ENCODE results near the gene ARL17A.
"Not testable (repeated sequence)": the region's sequence is repeated elsewhere in the genome, so short reads cannot be mapped to it uniquely, and the experiment has no call there.

The ARL17A gene

DNA sequence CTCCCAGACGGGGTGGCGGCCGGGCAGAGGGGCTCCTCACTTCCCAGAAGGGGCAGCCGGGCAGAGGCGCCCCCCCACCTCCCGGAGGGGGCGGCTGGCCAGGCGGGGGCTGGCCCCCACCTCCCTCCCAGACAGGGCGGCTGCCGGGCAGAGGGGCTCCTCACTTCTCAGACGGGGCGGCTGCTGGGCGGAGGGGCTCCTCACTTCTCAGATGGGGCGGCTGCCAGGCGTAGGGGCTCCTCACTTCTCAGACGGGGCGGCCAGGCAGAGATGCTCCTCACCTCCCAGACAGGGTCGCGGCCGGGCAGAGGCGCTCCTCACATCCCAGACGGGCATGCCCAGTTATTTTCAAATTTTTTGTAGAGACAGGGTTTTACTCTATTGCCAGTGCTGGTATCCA is 44.8 kb downstream of the ARL17A start:
- not testable (repeated sequence) for DNase-seq

DNA sequence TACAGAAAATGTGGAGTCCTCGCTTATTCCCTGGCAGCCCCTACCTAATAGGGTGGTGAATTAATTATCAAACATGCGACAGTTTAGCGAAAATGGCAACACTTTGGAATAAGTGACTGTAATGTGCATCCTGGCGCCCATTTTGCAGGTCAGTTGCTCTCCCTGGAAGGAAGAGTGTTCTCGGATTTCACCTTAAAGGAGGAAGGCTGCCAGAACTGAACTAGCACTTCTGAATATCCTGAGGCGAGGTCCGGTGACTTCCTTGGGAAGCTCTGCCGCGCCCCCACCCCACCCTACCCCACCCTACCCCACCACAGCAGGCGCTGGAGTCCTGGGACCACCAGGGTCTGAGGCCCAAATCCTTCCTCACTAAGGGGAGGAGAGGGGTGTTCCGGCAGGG is 67.3 kb downstream of the ARL17A start, which contains the start of gene LRRC37A2:
LRRC37A2 (plus strand) TSS at position 301 of the 400 bp plus-strand sequence. CDS start 245 bp downstream, outside the sequence.
- DNase-seq = not testable (repeated sequence)

DNA sequence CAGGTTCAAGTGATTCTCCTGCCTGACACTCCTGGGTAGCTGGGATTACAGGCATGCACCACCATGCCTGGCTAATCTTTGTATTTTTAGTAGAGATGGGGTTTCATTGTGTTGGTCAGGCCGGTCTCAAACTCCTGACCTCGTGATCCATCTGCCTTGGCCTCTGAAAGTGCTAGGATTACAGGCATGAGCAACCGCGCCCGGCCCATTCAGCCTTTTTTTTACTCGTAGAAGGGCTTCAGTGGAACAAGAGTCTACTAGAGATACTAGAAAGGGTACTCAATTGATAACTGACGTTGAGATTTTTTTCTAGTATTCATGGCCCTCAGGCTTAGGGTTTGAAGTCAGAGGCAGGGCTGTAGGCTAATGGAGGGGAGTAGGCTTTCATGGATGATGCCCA is 73.6 kb downstream of the ARL17A start:
- DNase-seq = not testable (repeated sequence)

DNA sequence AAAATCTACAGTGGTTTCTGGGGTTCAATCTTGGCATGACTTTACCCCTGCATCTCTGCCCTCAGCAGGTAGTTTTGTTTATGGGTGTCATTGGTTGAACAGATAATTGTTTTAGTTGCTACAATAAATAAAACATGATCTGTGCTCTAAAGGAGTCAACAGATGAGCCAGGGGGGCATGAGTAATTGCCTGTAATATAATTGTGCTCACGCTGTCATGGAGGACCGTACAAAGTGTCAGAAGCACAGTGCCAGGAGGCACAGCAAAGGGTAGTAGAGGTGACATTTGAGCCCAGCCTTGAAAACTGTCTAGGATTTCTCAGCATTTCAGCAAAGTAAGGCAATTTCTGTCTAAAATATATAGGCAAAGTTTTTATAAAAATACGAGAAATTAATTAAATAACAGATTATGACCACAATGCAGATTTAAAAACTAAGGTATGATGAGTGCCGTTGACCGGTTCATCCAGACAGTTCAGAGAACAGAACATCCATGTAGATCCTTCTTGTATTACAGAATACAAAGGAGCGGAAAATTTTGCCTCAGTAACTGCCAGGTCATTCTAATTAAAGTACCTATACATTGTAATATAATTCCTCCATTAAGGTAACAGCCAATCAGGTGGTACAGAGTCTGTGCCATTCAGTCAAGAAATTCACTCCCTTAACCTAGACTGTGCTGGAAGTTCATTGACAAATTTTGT is 79.9 kb downstream of the ARL17A start:
- not testable (repeated sequence) for DNase-seq

DNA sequence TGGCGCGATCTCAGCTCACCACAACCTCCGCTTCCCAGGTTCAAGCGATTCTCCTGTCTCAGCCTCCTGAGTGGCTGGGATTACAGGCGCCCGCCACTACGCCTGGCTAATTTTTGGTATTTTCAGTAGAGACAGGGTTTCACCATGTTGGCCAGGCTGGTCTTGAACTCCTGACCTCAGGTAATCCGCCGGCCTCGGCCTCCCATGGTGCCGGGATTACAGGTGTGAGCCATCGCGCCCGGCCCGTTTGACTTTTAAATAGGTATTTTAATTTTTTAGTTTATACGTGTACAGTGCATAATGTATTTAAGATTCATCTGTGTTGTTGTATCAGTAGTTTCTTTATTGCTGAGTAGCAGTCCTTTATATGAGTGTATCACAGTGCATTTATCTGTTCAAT is 87.5 kb downstream of the ARL17A start:
- not testable (repeated sequence) for DNase-seq

DNA sequence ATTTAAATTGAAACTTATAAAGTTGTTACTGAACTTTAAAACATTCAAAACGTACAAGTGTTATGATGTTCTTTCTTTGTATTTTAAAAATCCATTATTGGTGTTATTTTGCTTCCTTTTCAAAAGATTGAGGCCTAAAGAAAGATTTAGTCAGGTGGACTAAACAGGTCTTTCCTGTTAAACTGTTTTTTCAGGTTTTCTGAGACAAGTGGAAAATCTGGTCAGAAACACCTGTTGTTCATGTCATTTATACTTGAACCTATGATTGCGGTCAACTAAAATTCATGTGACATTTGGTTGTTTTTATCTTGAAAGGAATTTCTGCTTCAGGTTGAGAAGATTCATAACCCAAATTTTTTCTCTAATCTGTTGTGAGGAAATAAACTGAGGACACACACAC is 98.2 kb downstream of the ARL17A start:
- DNase-seq = not testable (repeated sequence)

DNA sequence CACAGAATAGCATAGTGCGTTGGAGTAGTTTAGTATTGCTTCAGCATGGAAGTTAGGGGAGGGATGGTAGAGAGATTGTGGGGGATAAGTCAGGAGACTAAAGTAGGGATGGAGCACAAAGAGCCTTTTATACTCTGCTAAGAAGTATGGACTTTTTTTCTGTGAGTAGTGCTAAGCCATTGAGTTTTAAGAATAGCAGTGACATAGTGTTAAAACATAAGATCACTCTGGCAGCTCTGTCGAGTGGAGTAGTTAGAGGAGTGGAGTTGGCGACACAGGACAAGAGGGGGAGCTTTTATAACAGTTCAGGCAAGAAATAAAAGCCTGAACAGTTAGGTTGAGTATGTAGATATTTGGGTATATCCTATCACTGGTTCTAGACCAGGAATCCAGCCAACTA is 100.7 kb downstream of the ARL17A start:
- DNase-seq = not testable (repeated sequence)

DNA sequence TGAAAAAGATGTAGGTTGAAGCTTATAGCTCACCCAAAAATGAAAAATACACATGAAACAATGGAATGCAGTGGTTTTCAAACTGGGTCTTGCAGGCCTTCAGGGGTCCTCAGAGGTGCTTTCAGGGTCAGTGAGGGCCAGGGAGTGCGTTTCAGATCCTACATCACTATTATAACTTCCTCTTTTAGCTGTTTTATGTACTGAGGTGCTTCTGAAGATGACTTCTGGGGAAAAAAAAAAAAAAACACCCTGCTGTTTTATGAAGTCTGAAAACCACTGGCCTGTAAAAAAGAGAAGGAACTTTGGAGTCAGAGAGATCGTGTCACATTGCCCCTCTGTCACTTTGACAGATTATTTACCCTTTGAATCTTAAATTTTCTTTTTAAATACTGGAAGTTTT is 103.9 kb downstream of the ARL17A start:
- not testable (repeated sequence) for DNase-seq

DNA sequence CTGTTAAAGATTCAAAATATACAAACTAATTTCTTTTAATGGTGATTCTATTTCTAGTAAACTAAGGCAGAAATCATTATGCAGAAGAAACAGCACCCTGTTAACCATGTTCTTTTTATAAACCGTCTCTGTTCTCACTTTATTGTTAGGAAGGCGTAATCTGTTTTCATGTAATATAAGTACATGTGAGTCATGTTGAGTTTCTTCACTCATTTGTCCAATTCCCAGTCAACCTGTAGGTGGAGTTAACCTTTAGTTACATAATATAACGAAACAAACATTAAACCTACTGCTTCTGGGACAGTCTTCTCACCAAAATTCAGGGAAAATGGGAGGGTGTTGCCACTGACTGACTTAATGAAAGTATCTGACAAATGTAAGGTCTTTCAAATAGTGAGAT is 105.0 kb downstream of the ARL17A start:
- DNase-seq = not testable (repeated sequence)

DNA sequence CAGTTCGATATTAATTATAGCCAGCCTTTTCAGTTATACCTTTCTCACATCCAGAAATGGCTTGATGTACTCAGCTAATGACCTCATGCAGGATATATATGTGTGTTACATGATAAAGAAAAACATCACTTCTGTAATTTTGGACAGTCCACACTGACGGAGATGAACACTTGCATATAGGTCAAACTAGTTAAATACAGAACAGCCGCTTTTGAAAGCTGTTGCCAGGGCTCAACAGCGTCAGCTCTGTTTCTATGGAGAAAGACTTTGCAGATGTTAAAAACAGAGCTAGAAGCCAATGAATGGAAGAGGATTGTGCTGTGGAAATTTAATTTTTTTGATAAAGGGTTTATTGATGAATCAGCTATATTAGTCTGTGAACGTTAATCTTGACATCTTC is 111.9 kb downstream of the ARL17A start:
- not testable (repeated sequence) for DNase-seq

Measured in activated CD4-positive, alpha-beta T cell treated with anti-CD3 and anti-CD28 coated beads for 48 hours (primary cell).